Measurements from ENCODE around the gene CAMSAP2.
"Not testable (repeated sequence)": the region's sequence is repeated elsewhere in the genome, so short reads cannot be mapped to it uniquely, and the experiment has no call there.

DNA sequence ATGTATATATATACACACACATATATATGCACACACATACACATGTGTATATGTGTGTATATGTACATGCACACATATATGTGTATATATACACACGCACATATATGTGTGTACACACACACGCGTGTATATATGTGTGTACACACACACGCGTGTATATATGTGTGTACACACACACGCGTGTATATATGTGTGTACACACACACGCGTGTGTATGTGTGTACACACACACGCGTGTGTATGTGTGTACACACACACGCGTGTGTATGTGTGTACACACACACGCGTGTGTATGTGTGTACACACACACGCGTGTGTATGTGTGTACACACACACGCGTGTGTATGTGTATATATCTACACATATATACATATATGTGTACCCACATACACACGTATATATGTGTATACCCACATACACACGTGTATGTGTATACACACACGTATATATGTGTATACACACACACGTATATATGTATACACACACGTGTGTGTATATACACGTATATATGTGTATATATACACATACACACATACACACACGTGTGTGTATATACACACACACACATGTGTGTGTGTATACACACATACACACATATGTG, 78.0 kb downstream of the CAMSAP2 start:
- not testable (repeated sequence) for TF ChIP-seq POLR2A (IDR thresholded peaks at IDR 0.05; ENCODE audit: low read length); HDAC2 (IDR thresholded peaks at IDR 0.05); BHLHE40 (IDR thresholded peaks at IDR 0.05; ENCODE audit: low read depth, low read length); RCOR1 (IDR thresholded peaks at IDR 0.05; ENCODE audit: low read depth, low read length); CTCF (IDR thresholded peaks at IDR 0.05); JUN (IDR thresholded peaks at IDR 0.05); CHD4 (IDR thresholded peaks at IDR 0.05; ENCODE audit: borderline replicate concordance); MAX (IDR thresholded peaks at IDR 0.05); ESRRA (IDR thresholded peaks at IDR 0.05; ENCODE audit: borderline replicate concordance, low read length)

Measured in A549 (cell line).